HTR-8/SVneo (cell line): ENCODE results near the gene CLNS1A.

Source experiments
- DNase-seq: peaks from one replicate; pipeline ENCODE4 v3.0.0; 2011; ENCODE audit warnings: low spot score, mixed read lengths; ENCODE audit not compliant: insufficient read length
- FAIRE-seq: peaks from 2 replicates; lab custom pipeline; 2011; peaks lifted over from hg19 to GRCh38; lab: Jason Lieb, UNC

Gene CLNS1A

GRCh38 chr11:77568306-77568705 lies 69.3 kb downstream of the CLNS1A start:
- FAIRE-seq (no peak), DNase-seq (no peak)
